GM12873 (cell line): ENCODE data around the gene KIAA1328.

Source experiments
- TF ChIP-seq, protein P1 (sequence below): IDR thresholded peaks from 2 replicates; pipeline ENCODE4 v1.5.1; 2012; ENCODE audit warnings: low read depth, mild to moderate bottlenecking, moderate library complexity, low read length, control low read depth; ENCODE audit not compliant: insufficient read depth; ENCODE audit errors: missing control alignments

The KIAA1328 gene

DNA sequence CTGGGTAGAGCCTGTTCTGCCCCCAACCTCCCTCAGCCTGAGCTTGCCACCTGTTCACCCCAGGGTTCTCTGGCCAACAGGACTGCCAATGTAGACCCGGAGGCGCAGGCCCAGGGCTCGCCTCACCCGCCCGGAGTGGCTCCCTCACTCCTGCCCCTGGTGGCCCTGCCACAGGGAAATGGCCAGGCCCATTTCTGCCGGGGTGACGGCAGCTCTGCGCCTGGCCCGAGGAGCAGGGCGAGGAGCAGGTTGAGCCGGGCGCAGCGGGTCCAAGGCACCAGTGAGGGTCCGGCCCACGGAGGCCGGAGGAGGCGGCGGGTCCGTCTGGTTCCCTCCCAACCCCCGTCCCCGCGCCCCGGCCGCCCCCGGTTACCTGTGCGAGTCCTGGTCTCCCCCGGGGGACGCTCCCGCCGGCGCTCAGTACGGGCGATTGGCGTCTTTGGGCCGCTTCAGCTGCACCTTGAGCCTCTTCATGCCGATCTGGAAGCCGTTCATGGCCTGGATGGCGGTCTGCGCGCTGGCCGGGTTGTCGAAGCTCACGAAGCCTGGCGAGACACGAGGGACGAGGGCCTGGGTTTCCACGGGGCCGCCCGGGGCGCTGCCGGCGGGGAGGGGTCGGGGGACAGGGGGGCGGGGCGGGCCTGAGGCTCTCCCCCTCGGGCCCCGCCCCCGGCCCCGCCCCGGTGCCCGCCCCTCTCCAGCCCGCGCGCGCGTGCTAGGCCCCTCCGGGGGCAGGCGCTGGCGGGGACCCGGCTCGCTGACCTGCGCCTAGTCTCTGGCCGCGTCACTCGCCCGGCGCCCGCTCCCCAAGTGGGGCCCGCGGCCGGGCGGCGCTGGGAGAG, 424.7 kb downstream of the KIAA1328 start:
- TF ChIP-seq, protein P1, sequence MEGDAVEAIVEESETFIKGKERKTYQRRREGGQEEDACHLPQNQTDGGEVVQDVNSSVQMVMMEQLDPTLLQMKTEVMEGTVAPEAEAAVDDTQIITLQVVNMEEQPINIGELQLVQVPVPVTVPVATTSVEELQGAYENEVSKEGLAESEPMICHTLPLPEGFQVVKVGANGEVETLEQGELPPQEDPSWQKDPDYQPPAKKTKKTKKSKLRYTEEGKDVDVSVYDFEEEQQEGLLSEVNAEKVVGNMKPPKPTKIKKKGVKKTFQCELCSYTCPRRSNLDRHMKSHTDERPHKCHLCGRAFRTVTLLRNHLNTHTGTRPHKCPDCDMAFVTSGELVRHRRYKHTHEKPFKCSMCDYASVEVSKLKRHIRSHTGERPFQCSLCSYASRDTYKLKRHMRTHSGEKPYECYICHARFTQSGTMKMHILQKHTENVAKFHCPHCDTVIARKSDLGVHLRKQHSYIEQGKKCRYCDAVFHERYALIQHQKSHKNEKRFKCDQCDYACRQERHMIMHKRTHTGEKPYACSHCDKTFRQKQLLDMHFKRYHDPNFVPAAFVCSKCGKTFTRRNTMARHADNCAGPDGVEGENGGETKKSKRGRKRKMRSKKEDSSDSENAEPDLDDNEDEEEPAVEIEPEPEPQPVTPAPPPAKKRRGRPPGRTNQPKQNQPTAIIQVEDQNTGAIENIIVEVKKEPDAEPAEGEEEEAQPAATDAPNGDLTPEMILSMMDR = no peak

DNA sequence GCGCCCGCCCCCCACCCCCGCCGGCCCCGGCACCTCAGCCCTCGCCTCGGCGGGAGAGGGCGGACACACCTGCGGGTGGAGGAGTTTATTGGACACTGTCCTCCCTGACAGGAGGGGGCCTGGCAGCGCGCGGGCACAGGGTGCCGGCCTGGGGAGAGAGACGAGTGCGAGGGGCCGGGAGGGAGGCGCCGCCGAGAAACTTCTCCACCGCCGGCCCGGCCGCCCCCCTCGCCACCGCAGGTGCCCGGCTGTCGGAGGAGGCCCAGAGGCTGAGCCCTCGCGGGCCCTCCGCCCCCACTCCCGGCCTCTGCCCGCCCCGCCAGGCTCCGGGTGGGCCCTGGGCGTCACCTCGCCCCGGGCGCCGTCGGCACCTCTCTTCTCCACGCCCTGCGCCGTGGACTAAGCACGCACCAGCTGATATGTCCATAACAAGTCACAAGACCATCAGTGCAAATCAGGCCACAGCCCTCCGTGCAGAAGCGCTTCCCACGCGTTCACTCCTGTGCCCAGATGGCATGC, 425.4 kb downstream of the KIAA1328 start:
- TF ChIP-seq, protein P1 = no peak

DNA sequence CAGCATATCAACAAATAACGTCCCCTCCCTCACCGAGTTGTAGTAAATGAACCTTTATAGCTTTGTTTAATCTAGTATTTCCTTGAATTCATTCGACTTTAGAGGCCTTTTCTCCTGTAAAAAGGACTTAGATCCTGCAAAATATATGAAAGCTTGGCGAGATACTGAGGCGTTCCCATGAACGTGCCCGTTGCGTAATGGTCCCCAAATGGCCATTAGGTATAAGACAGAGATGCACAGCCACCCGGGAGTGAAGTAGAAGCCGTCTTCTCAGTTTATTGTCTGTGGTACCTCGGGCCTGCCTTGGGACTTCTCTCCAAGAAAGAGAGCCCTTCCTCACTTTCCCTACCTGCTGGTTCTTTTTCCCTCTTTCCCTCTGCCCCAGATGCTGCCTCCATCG, 426.0 kb downstream of the KIAA1328 start:
- TF ChIP-seq, protein P1 = no peak

DNA sequence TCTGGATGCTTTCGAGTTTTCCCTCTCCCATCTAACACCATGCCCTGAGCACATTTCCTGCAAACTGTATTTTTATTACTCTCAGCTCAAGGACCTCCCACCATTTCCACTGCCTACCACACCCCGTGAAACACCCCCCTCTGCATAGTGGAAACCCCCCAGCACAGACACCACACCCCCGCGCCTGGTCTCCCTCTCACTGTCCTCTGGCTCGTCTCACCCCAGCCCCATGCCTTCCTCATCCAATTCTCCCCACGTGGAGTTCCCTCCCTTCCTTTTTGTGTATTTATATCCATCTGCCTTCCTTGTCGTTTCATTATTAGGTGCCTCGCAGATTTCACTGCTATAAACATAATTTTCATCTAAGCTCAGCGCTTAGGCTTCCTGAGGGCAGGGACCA, 429.2 kb downstream of the KIAA1328 start:
- TF ChIP-seq, protein P1 = no peak

DNA sequence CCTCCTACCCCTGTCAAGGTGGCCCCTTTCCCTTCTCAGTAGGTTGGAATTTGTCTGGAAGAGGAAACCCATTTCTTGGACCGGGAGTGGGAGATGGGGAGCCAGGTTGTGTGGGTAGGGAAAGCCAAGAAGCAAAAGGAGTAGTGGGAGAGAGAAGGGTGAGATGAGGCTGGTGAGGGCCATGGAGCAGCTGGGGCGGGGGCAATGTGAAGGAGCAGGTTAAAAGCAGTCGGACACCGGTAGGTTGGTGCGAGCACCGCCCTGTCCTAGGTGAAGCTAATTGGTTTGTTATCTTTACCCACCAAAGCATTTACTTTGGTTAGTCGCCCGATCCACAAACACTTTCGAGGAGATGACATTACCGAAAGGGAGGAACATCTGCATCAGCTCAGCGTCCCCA, 429.9 kb downstream of the KIAA1328 start:
- TF ChIP-seq, protein P1 = no peak

DNA sequence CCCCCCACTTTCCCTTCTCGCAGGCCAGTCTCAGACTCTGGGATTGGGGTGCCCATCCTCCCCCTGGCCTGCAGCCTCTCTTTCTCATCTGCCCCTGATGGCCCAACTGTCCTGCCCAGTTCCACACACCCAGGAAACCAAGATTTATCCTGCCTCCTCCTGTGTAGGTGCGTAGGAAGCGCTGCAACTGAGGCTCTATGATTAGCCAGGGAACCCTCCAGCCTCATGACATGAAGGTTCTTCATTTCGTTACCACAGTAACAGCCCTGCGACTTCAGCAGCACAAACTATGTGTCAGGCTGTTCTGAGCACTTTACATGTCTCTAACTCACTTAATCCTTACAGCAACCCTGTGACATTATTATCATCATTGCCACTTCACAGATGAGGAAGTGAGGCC, 430.8 kb downstream of the KIAA1328 start:
- TF ChIP-seq, protein P1 = no peak

DNA sequence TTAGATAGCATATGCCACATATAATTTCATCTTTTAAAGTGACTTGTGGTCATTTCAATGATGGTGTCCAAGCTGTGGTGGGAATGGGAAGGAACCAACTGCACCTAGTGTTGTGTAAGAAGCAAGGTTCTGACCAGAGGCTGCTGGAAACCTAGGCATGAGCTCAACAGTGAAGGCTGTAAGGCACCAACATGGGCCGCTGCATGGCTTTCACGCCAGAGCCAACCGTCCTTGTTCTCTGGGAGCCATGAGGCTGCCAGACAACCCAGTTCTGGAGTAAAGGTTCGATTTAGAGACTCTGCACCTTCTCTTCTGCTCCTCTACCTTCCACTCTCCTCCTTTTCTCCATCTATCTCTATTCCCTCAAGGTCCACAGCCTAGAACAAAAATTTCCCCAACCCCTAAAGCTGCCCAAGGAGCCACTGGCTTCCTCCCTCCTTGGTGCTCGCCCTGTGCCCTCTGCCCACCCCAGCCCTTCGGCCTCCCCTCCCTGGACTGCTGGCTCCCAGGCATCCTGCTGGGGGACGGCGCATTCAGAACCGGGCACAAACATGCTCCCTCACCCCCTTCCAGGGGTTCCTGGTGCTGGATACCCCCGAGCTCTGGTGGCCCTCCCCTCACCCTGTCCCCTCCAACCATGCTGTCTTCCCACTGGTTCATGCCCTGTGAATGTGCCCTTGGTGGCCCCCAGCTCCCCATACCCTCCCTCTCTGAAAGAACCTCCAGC, 431.6 kb downstream of the KIAA1328 start:
- TF ChIP-seq, protein P1 = no peak
